Fibroblast of skin of right biceps (primary cell): ENCODE measurements around the gene HIP1.
"Not testable (repeated sequence)": the region's sequence is repeated elsewhere in the genome, so short reads cannot be mapped to it uniquely, and the experiment has no call there.

ENCODE experiments used
- DNase-seq: peaks from one replicate; pipeline ENCODE4 v3.0.0-alpha.2; 2013

The HIP1 gene

GRCh38 chr7:75639071-75639885 is 99.5 kb downstream of the HIP1 start:
- DNase-seq: peak; percentile 59

- DNase-seq: peak; percentile 50
Measured at GRCh38 chr7:75638594-75639070, 100.1 kb downstream of the HIP1 start.

- DNase-seq: no peak
Measured at GRCh38 chr7:75637854-75638593, 100.7 kb downstream of the HIP1 start.

- no peak for DNase-seq
Measured at GRCh38 chr7:75635036-75635435, 103.7 kb downstream of the HIP1 start.

- DNase-seq: not testable (repeated sequence)
Measured at GRCh38 chr7:75632587-75632986, 106.2 kb downstream of the HIP1 start.

- no peak for DNase-seq
Measured at GRCh38 chr7:75631711-75632110, 107.0 kb downstream of the HIP1 start.

- DNase-seq: no peak
Measured at GRCh38 chr7:75630549-75630948, 108.2 kb downstream of the HIP1 start.

GRCh38 chr7:75629044-75629443 is 109.7 kb downstream of the HIP1 start:
- no peak for DNase-seq

- DNase-seq: no peak
Measured at GRCh38 chr7:75628055-75628454, 110.7 kb downstream of the HIP1 start.

- DNase-seq: no peak
Measured at GRCh38 chr7:75626954-75627353, 111.8 kb downstream of the HIP1 start.

GRCh38 chr7:75625868-75626267 is 112.9 kb downstream of the HIP1 start:
- DNase-seq: no peak

- peak; percentile 67 for DNase-seq
Measured at GRCh38 chr7:75624134-75624832, 114.5 kb downstream of the HIP1 start.

- peak; percentile 30 for DNase-seq
Measured at GRCh38 chr7:75623390-75624133, 115.2 kb downstream of the HIP1 start.

GRCh38 chr7:75621124-75621523 is 117.6 kb downstream of the HIP1 start:
- DNase-seq: no peak

- DNase-seq: no peak
Measured at GRCh38 chr7:75619636-75620035, 119.1 kb downstream of the HIP1 start.

- no peak for DNase-seq
Measured at GRCh38 chr7:75617634-75618234, 121.0 kb downstream of the HIP1 start.

- no peak for DNase-seq
Measured at GRCh38 chr7:75616421-75617167, 122.1 kb downstream of the HIP1 start.

GRCh38 chr7:75614401-75614800 is 124.3 kb downstream of the HIP1 start:
- no peak for DNase-seq

GRCh38 chr7:75613351-75613750 is 125.4 kb downstream of the HIP1 start:
- DNase-seq: no peak

- DNase-seq: no peak
Measured at GRCh38 chr7:75611557-75612178, 127.1 kb downstream of the HIP1 start.

GRCh38 chr7:75609416-75609815 is 129.3 kb downstream of the HIP1 start:
- not testable (repeated sequence) for DNase-seq
